ENCODE data around the gene ADCY10.

The ADCY10 gene

DNA sequence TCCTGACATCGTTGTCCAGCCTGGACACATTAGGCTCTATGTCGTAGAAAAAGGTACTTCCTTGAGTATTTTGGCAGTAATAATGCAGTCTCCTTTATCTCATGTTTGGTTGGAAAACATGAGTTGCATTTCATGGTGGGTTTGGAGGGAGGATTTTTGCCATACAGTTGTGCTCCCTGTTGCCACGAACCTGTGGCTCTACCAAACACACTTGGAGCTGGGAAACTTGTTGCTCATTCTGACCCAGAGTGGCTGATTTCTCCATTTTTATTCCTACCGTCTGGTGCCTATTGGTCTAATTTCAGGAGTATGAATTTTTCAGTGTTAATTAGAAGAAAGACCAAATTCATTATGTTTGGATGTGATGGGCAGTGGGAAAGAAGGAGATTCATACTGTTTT, 141.5 kb downstream of the ADCY10 start:
- DNase-seq, result no peak

DNA sequence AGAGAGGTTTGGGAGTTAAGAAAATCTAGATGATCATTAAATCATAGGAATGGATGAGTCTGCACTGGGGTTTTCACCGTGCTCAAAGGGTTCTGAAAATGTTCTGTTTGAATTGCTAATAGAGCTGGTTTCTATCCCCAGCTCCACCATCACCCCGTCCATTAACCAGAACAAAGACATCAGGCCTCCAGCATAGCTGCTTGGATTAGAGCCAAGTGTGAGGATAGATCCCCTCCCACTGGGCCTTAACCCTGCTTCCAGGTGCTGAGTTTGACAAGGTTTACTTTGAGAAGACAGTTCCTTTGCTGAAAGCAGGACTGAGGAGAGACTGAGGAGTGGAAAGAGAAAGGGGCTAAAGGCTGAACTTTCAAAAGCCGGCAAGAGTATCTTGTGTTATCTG, 143.8 kb downstream of the ADCY10 start:
- DNase-seq, result no peak

DNA sequence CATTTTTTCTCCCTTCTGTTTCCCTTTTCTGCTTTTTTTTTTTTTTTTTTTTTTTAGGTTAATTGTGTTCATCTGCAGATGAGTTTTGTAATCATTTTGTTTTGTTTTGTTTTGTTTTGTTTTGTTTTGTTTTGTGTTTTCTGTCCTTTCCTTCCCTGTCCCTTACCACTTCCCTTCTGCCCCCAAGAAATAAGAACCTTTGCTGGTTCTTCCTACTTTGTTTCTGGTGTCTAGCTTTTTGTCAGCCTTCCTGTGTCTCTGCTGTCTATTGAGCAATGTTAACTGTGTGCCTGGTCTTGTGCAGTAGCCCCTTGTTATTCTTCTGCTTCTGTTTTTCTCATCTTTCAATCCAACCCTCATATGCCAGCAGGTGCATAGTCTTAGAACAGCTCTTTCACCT, 146.2 kb downstream of the ADCY10 start:
- DNase-seq, result no peak

DNA sequence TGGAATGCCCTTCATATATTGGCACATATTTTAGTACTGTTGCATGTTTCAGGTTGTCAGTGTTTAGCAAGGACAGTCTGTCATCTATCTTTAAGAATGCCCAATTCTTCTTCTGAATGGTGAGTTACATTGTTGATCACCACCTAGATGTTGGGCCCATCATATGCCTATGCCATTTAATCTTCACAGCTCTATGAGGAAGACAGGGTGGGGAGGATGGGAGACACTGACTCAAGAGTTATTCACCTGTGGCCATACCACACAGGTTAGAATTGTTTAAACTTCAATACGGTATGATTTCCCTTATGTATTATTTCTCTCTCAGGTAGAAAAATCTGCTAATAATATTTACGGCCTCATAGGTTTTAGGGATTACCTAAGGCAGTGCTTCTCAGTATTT, 147.4 kb downstream of the ADCY10 start:
- no peak for DNase-seq

DNA sequence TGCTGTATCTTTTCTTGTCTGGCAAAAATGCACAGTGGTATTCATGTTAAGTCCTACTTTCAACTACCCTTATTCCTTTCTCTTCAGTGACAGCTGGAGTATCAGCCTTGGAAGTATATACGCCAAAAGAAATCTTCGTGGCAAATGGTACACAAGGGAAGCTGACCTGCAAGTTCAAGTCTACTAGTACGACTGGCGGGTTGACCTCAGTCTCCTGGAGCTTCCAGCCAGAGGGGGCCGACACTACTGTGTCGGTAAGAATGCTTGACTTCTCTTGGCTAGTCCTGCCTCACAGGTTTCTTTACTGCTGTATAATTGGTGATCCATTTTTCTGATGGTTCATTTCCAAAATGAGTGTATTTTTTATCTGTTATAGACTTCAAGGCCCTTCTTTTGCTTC, 148.4 kb downstream of the ADCY10 start:
- no peak for DNase-seq

DNA sequence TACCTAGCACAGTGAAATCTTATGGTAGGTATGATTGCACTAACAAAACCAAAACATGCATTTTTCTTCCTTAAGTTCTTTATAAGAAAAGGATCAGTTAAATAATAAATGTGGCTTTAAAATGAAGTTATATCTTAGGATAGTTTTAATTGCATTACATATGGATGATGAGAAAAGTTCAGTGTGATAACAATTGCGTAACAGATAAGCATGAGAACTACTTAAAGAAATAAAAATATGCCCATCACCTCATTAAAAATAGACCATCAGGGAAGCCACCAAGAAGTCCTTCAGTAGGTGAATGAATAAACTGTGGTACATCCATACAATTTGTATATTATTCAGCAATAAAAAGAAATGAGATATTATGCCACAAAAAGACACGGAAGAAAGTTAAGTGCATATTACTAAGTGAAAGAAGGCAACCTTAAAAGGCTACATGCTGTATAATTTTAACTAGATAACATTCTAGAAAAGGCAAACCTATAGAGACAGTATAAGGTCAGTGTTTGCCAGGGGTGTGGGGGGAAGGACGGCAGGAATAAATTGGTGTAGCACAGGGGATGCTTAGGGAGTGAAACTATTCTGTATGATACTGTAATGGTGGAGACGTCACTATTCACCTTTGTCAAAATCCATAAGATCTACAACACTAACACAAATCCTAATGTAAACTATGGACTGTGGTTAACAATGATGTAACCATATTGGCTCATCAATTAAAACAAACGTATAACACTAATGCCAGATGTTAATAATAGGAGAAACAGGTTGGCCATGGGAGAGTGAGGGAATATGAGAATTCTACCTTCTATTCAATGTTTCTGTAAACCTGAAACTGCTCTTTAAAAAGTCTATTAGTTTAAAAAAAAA, 149.2 kb downstream of the ADCY10 start:
- no peak for DNase-seq

DNA sequence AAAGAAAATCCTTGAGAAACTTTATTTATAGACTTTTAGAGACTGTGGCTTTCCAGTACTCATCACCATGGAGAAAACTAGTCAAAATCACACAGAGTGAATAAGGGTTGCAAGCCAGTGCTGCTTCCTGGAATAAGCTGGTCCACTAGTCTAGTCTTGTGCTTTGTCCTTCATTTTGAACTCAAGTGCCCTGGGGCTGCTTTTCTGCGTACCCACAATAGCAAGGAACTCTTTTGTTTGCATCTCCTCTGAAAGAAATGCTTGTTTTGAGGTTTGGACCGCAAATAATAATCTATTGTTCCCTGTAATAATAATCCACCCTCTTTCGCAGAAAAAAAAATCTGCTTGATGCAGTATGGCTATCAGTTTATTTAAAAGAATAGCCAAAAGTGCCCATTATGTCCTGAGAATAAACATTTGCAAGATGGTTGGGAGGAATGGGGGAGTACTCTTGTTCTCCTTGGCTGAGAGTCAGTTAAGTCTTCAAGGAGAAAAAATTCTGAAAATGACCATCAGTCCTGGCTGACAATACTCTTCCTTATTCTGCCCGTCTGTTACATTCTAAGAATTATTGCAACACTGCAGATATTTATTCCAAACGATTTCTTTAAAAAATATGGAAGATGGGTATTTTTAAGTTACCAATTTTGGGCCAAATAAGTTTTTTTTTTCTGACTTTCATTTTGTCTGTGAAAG, 150.3 kb downstream of the ADCY10 start:
- DNase-seq, result no peak

DNA sequence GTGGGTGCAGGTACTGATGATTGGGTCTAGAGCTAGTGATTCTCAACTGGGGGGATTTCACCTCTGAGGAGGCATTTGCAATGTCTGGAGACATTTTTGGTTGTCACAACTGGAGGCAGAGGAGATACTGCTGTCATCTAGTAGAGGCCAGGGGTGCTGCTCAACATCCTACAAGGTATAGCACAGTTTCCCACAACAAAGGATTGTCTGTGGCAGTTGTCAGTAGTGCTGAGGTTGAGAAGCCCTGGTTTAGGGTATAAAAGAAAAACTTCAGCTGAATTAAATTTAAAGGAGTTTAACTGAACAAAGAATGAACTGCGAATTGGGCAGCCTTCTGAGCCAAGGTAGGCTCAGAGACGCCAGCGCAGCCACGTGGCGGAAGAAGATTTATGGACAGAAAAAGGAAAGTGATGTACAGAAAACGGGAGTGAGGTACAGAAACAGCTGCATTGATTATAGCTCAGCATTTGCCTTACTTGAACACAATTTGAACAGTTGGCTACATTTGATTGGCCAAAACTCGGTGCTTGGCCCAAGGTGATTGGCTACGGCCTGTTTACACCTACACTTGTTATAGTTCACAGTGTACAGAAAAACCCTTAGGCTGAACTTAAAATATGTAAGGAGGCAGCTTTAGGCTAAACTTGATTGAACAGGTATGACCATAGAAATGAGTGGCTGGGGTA, 151.7 kb downstream of the ADCY10 start:
- no peak for DNase-seq

DNA sequence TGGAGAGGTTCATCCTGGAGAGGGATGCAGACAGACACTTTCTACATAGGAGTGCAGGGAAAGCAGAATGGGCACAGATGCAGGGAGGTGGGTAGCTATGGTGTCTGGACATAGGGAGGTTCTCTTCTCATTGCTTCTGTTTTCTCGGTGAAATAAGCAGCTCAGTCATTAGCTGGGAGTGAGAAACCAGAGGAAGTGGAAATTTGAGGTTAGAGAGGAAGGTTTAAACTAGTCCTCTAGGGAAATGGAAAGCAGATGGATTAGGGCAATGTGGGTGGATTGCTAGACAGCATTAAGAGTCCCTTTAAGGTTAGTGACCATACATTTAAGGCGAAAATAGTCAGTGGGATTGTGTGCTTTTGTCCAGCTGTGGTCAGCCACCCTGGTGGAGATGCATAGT, 152.5 kb downstream of the ADCY10 start:
- no peak for DNase-seq

All from NCI-H510A (cell line).